CD14-positive monocyte (primary cell): Measurements from ENCODE around the gene SALL1. TPM values are rescaled to one million over a fixed set of nuclear protein-coding genes. Genes with fewer than 3 reads are reported as not detected.

Experiments used
- DNase-seq, 3 donors: peaks; one replicate each; pipeline ENCODE4 v3.0.0-alpha.2; 2011 to 2022
- H2AFZ ChIP-seq: 2 replicates; pipeline ENCODE4 v1.6.0; 2012; ENCODE audit warnings: mild to moderate bottlenecking, low read depth, low read length, inconsistent platforms; ENCODE audit not compliant: insufficient read depth, poor library complexity, severe bottlenecking
- H3K27ac ChIP-seq, 2 donors: 1 replicate in 1 of 2; 2 replicates in 1 of 2; pipeline ENCODE4 v1.5.1; 2012 to 2013; ENCODE audit warnings: low read length in 2 of 2, control low read depth in 1 of 2, inconsistent platforms in 1 of 2, low read depth in 1 of 2, mild to moderate bottlenecking in 1 of 2
- H3K27me3 ChIP-seq, 2 donors: one replicate each; pipeline versions ENCODE4 v1.6.0 to v1.6.1; 2011 to 2013; ENCODE audit warnings: low read length in 2 of 2; ENCODE audit not compliant: control insufficient read depth in 2 of 2, insufficient read depth in 2 of 2
- H3K36me3 ChIP-seq, 2 donors: replicated peaks in 1 of 2; 1 replicate in 1 of 2; 2 replicates in 1 of 2; pipeline versions ENCODE4 v1.5.1 to v1.6.1; 2012 to 2013; ENCODE audit warnings: low read length in 2 of 2, control low read depth in 1 of 2, inconsistent platforms in 1 of 2, mild to moderate bottlenecking in 1 of 2; ENCODE audit not compliant: insufficient read depth in 2 of 2, control insufficient read depth in 1 of 2
- H3K4me1 ChIP-seq, 2 donors: 1 replicate in 1 of 2; 2 replicates in 1 of 2; pipeline versions ENCODE4 v1.5.1 to v1.6.1; 2012 to 2013; ENCODE audit warnings: low read length in 2 of 2, control low read depth in 1 of 2, inconsistent platforms in 1 of 2, mild to moderate bottlenecking in 1 of 2, moderate library complexity in 1 of 2; ENCODE audit not compliant: insufficient read depth in 2 of 2, control insufficient read depth in 1 of 2
- H3K4me2 ChIP-seq: replicated peaks from 2 replicates; pipeline ENCODE3; 2012; ENCODE audit warnings: low read length, moderate library complexity, mild to moderate bottlenecking; ENCODE audit not compliant: poor library complexity, severe bottlenecking; ENCODE audit errors: extremely low read depth
- H3K4me3 ChIP-seq, 3 experiments: fragments of 200-600 bp in 1 of 3; sonication (generic) in 1 of 3; replicated peaks in 1 of 3; 1 replicate in 2 of 3; 2 replicates in 1 of 3; pipeline ENCODE4 v1.5.1; 2011 to 2013; ENCODE audit warnings: low read length in 3 of 3, mild to moderate bottlenecking in 3 of 3, control low read depth in 2 of 3, low read depth in 2 of 3, inconsistent platforms in 1 of 3, moderate library complexity in 1 of 3
- H3K79me2 ChIP-seq: 2 replicates; pipeline ENCODE4 v1.6.0; 2012; ENCODE audit warnings: mild to moderate bottlenecking, control low read depth, inconsistent platforms, low read length, moderate library complexity; ENCODE audit not compliant: insufficient read depth
- H3K9ac ChIP-seq: 2 replicates; pipeline ENCODE4 v1.6.0; 2017; ENCODE audit warnings: low read length, mild to moderate bottlenecking; ENCODE audit not compliant: insufficient read depth, poor library complexity, severe bottlenecking
- H3K9me3 ChIP-seq, 2 donors: replicated peaks in 1 of 2; 1 replicate in 1 of 2; 2 replicates in 1 of 2; pipeline versions ENCODE4 v1.5.1 to v1.6.1; 2012 to 2013; ENCODE audit warnings: low read length in 2 of 2, control low read depth in 1 of 2; ENCODE audit not compliant: control insufficient read depth in 1 of 2, insufficient read depth in 1 of 2
- H4K20me1 ChIP-seq: 2 replicates; pipeline ENCODE4 v1.6.0; 2012; ENCODE audit warnings: mild to moderate bottlenecking, low read length, control low read depth, moderate library complexity; ENCODE audit not compliant: insufficient read depth
- H3K27ac Mint-ChIP-seq, 7 donors: one replicate each; pipeline ENCODE4 v1.8.0; 2020; ENCODE audit warnings: mild to moderate bottlenecking in 7 of 7, mixed read lengths in 7 of 7, moderate library complexity in 6 of 7, inconsistent platforms in 2 of 7
- H3K27me3 Mint-ChIP-seq, 3 donors: one replicate each; pipeline ENCODE4 v1.8.0; 2021 to 2022; ENCODE audit warnings: low read depth in 3 of 3, mild to moderate bottlenecking in 3 of 3, mixed read lengths in 3 of 3, moderate library complexity in 3 of 3, inconsistent platforms in 1 of 3
- H3K36me3 Mint-ChIP-seq, 2 donors: one replicate each; pipeline ENCODE4 v1.8.0; 2020; ENCODE audit warnings: mixed read lengths in 2 of 2, inconsistent platforms in 1 of 2, mild to moderate bottlenecking in 1 of 2
- H3K4me1 Mint-ChIP-seq: one replicate; pipeline ENCODE4 v1.8.0; 2020; ENCODE audit warnings: mild to moderate bottlenecking, mixed read lengths
- H3K4me3 Mint-ChIP-seq, 2 donors: one replicate each; pipeline ENCODE4 v1.8.0; 2020; ENCODE audit warnings: mild to moderate bottlenecking in 2 of 2, mixed read lengths in 2 of 2, moderate library complexity in 1 of 2
- H3K9me3 Mint-ChIP-seq, 7 donors: one replicate each; pipeline ENCODE4 v1.8.0; 2020 to 2022; ENCODE audit warnings: mixed read lengths in 7 of 7, mild to moderate bottlenecking in 6 of 7, moderate library complexity in 6 of 7, inconsistent platforms in 2 of 7
- WGBS: methylation state at CpG from one replicate; pipeline ENCODE4 v1.1.5; 2013; ENCODE audit warnings: missing lambda C conversion rate; ENCODE audit not compliant: insufficient coverage; 5-methylcytosine and 5-hydroxymethylcytosine counted together
- intact Hi-C, 2 donors: fragments of 100-400 bp; cut with micrococcal nuclease; formaldehyde crosslinking; loops; one replicate each; pipeline versions ENCODE4 v1.15.0 to v1.15.1; 2023
- polyA plus RNA-seq, 3 donors: library from polyadenylated mRNA; depleted of rRNA in 1 of 3; unstranded in 2 of 3; stranded (reverse) in 1 of 3; fragments of 300-500 nt in 2 of 3; fragments of >200 nt in 1 of 3; fragmentation: Illumina TruSeq in 2 of 3; gene quantifications; 1 replicate in 2 of 3; 2 replicates in 1 of 3; pipeline ENCODE4 v1.2.3, GENCODE V29; 2012 to 2021
- TF ChIP-seq, protein P1 (sequence below): fragments of 200-600 bp; IDR thresholded peaks from one replicate; pipeline ENCODE4 v1.8.0; 2022; ENCODE audit warnings: antibody characterized with exemption, mild to moderate bottlenecking

Gene SALL1
- polyA plus RNA-seq, 3 donors: not detected

DNA sequence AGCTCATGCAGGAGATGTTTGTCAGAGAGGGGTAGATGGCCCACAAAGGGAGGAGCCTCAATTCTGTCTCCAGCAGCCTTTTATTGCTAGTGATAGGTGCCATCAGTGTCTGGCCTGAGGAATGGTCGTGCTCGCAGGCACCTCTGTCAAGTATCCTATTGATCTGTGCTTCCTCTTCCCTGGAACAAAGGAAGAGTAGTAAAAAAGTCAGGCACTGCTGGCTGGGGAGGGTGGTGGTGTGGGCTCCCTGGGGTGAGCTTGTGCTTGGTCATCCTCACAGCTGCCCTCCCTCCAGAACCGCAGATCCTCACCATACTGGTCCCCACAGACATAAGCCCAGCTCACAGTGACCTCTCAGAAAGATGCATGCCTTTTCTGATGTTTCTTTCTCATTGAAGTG lies 15.0 kb upstream of the SALL1 start:
- Histone ChIP-seq H3K4me2 (no peak overlapping the region), H3K9me3 (no peaks in the 10 kb centered on the region), H3K79me2 (no peaks in the 10 kb centered on the region), H3K9ac (no peak overlapping the region), H4K20me1 (no peaks in the 10 kb centered on the region), H3K27ac (no peak overlapping the region), H3K4me1 (no peaks in the 10 kb centered on the region), H3K4me3 (no peak overlapping the region), H2AFZ (no peak overlapping the region), H3K36me3 (no peaks in the 10 kb centered on the region), H3K27me3 (no peaks in the 10 kb centered on the region)
- no peaks in the 10 kb centered on the region for H3K4me1 Mint-ChIP-seq
- DNase-seq: no peak
- peaks cover 0 to 2% (median 0%) of the 10 kb centered on the region in 7 donors for H3K9me3 Mint-ChIP-seq
- intact Hi-C loops: no loop called here
- H3K4me3 Mint-ChIP-seq: no peak overlapping the region
- TF ChIP-seq, protein P1, sequence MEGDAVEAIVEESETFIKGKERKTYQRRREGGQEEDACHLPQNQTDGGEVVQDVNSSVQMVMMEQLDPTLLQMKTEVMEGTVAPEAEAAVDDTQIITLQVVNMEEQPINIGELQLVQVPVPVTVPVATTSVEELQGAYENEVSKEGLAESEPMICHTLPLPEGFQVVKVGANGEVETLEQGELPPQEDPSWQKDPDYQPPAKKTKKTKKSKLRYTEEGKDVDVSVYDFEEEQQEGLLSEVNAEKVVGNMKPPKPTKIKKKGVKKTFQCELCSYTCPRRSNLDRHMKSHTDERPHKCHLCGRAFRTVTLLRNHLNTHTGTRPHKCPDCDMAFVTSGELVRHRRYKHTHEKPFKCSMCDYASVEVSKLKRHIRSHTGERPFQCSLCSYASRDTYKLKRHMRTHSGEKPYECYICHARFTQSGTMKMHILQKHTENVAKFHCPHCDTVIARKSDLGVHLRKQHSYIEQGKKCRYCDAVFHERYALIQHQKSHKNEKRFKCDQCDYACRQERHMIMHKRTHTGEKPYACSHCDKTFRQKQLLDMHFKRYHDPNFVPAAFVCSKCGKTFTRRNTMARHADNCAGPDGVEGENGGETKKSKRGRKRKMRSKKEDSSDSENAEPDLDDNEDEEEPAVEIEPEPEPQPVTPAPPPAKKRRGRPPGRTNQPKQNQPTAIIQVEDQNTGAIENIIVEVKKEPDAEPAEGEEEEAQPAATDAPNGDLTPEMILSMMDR: no peak
- H3K27me3 Mint-ChIP-seq: peaks cover 4 to 10% (median 6%) of the 10 kb centered on the region in 3 donors
- no CpG with 5 or more reads among the region's 3 CpGs for whole genome bisulfite sequencing
- H3K36me3 Mint-ChIP-seq: no peaks in the 10 kb centered on the region
- H3K27ac Mint-ChIP-seq: no peak overlapping the region

DNA sequence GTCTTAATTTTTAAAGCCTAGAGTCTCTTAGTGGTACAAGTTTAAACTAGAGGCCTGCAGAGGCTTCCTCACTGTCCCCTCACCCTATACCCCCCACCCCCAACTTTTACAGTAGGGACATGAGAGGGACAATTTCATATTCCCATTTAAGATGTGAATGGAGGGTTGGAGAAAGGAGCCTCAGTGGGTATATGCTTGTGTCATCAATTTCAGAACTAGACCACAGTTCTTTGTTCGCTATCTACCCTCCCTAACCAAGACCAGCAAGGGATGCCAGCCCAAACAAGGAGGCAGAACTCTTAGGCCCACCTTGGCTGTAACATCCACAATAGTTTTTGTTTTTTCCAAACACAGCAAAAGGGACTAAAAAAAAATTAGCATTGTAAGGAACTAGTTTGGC lies 14.0 kb upstream of the SALL1 start:
- Mint-ChIP-seq H3K4me3 (no peak overlapping the region), H3K27ac (no peak overlapping the region), H3K9me3 (peaks cover 0 to 4% (median 0%) of the 10 kb centered on the region in 7 donors), H3K4me1 (no peaks in the 10 kb centered on the region), H3K36me3 (no peaks in the 10 kb centered on the region), H3K27me3 (peaks cover 4 to 10% (median 6%) of the 10 kb centered on the region in 3 donors)
- no peak overlapping the region for H3K4me3 ChIP-seq
- no peak overlapping the region for H3K9ac ChIP-seq
- no CpG with 5 or more reads among the region's 1 CpG for WGBS
- no peak overlapping the region for H2AFZ ChIP-seq
- intact Hi-C loops: no loop called here
- peaks cover 0 to 2% of the 10 kb centered on the region in 2 donors for H3K27me3 ChIP-seq
- no peak overlapping the region for H3K27ac ChIP-seq
- DNase-seq: no peak
- H3K4me1 ChIP-seq: no peaks in the 10 kb centered on the region
- no peaks in the 10 kb centered on the region for H3K79me2 ChIP-seq
- TF ChIP-seq, protein P1: no peak
- H3K4me2 ChIP-seq: no peak overlapping the region
- H3K36me3 ChIP-seq: no peaks in the 10 kb centered on the region
- no peaks in the 10 kb centered on the region for H3K9me3 ChIP-seq
- no peaks in the 10 kb centered on the region for H4K20me1 ChIP-seq
